Hematopoietic multipotent progenitor cell (in vitro differentiated cells): ENCODE measurements around the gene CAPN10. TPM values are rescaled to one million over a fixed set of nuclear protein-coding genes. Genes with fewer than 3 reads are reported as not detected.
A peak's percentile ranks its signal among the peaks of the same experiment; 100 is the strongest.

Source experiments
- DNase-seq, 3 donors: peaks; one replicate each; pipeline ENCODE4 v3.0.0-alpha.2; 2011 to 2015; ENCODE audit warnings: low read depth in 2 of 3, low spot score in 2 of 3
- total RNA-seq: library from RNA; depleted of rRNA; stranded (reverse); fragments of >200 nt; gene quantifications from one replicate; pipeline ENCODE4 v1.2.3, GENCODE V29; 2012

The CAPN10 gene
- total RNA-seq, 1 donor, result 36.6 TPM

DNA sequence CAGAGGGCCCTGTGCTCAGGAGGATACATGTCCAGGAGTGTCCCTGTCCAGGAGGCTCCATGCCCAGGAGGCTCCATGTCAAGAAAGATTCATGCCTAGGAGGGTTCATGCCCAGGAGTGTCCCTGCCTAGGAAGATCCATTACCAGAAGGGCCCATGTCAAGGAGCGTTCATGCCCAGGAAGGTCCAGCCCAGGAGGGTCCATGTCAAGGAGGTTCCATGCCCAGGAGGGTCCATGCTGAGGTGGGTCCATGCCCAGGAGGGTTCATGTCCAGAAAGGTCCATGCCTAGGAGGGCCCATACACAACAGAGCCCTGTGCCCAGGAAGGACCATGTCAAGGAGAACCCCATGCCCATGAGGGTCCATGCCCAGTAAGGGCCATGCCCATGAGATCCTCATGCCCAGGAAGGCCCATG is 45.8 kb downstream of the CAPN10 start:
- no peak for DNase-seq

DNA sequence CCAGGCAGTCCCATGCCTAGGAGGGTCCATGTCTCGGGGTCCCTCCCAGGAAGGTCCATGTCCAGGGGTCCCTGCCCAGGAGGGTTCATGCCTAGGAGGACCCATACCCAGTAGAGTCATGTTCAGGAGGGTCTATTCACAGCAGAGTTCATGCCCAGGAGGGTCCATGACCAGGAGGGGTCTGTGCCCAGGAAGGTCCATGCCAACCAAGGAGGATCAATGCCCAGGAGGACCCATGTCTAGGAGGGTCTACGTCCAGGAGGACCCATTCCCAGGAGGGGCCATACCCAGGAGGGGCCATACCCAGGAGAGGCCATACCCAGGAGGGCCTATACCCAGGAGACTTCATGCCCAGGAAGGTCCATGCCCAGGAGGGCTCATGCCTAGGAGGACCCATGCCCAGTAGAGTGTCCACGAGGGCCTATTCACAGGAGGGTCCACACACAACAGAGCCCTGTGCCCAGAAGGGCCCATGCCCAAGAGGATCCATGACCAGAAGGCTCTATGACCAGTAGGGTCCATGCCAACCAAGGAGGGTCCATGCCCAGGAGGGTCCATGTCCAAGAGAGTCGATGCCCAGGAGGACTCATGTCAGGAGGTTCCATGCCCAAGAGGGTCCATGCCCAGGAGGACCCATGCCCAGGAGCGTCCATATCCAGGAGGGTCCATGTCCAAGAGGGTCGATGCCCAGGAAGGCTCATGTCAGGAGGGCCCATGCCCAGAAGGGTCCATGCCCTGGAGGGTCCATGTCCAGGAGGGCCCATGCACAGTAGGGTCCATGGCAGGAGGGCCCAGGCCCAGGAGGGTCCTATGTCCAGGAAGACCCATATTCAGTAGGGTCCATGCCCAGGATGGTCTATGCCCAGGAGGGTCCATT is 48.8 kb downstream of the CAPN10 start:
- DNase-seq, result no peak

DNA sequence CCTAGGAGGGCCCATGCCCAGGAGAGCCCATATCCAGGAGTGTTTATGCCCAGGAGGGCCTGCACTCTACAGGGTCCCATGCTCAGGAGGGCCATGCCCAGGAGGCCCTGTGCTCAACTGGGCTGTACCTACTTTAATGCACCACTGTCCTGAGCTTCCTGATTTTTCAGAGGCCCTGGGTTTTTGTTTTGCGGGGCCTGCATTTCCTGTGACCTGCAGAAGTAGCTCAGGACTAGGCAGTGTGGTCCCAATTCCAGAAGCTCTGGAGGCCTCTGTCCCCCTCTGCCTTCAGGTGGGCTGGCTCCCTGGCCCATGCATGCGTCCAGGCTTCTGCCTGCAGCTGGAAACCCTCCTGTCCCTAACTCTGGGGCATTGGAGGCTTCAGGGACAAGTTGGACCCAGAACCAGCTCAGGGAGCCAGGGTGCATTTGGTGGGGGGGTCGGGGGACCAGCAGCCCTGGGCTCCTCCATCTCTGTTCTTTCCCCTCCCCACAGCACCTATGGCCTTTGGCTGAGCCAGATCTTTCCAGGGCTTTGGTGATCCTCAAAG is 49.5 kb downstream of the CAPN10 start:
- no peak for DNase-seq

DNA sequence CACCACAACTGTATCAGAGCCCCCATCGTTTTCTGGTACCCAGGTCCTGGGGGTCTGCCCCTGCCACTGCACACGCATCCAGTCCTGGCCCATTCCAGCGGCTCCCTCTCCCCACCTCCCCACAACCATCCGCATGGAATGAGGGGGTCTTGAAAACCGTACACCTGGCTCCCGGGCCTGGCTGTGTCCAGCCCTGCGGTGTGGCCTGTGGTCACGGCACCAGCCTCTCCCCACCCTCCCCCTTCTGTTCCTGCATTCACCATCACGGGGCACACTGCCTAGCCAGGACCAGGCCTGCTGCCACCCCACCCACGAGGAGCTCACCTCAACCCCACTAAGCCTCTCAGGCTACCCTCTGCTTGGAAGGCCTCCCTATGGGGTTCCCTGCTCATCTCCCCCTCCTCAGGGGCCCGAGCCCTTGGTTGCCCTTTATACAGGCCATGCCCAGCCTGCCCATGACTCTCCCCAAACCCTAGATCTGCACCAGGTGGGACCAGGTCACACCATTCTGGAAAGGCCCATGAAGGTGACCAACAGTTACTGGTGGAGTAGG is 50.1 kb downstream of the CAPN10 start:
- DNase-seq, result no peak

DNA sequence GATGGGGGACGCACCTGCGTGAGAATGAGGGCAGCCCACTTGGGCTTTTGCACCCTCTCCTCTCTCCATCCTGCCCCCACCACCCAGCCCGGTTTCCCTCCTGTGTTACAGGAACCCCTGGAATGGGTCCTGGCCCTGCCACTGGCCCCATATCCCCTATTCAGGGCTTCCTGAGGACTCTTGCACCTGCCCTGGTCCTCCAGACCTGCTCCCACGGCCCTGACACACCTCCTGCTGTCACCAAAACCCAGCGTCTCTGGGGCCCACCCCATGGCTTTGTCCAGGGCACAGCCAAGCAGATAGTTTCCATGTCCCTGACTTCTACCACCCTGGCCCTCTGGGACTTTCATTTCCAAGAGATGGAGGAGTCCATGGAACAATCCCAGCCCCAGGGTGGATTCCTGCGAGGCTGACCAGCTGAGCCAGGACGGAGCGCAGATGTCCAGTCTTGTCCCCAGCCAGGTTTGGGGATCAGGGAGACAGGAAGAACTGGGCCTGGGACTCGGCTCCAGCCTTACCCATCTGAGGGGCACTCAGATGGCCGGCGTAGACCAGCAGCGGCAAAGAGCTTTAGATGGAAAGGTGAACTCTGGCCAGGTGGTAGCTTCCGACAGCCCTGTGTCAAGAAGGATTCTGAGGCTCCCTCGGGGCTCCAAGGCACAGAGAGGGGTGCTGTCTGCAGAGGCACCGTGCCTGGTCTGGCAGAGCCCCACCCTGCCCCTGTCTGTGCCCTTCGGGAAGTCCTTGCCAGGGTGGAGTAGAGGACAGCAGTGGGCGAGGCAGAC is 50.8 kb downstream of the CAPN10 start:
- DNase-seq, result no peak

DNA sequence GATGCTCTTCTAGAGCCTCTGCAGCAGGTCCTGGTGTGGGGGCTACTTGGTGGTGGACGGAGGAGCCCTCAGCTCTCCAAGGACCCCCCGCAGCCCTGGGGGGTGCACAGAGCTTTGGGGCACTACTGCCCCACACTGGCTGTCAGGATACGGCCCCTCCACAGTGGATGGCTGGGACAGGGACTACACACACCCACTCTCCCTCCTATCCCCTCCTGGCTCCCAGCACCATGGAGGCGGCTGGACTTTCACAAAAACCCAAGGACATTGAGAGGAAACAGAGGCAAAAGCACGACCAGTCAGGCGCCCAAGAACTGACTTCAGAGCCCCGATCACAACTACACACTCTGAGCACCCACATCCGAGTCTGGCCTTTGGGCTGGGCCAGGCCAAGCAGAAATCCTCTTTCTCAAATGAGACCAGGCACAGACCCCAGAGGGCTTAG is 51.4 kb downstream of the CAPN10 start:
- no peak for DNase-seq

DNA sequence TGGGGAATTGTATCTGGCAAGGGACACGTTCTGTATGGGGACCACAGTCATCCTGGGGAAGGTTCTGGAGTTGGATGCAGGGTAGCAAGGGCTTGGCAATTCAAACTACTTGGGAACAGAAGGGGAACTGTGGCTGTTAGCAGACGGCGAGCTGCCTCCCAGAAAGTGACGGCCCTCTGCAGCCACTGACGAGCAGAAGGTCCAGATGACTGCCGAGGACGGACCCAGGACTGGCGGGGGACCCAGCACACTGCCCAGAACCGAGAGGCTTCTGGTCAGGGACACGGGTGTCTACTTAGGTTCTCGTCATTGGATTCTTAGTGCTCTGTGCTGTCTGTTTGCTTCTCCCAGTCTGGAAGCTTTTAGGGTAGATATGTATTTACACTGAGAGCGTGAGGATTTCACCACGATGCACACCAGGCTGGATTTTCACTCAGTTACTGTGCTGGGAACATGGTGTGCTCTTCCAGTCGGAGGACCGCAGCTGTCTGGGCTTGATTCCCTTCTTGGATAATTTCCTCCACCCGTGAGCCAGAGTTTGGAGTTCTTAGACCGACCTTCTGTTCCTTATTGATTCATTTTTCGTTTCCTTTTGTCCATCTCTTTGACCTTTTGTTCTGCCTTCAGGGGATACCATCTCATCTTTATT is 52.1 kb downstream of the CAPN10 start:
- DNase-seq, result no peak

DNA sequence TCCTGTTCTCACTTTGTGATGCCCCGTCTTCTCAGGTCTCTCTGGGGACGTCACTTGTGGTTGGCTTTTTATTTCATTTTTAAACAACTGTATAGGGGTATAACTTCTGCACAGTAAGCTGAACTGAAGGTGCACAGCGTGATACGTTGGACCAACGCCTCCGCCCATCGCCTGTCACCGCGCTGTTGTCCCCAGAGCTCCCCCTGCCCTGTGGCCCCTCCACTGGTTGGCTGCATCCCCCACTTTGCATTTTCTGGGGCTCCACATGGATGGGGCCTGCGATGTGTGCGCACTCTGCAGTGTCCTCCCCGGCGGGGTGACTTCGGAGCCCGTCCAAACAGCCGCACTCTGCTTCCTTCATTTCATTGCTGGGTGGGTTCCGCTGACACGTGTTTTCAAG is 53.0 kb downstream of the CAPN10 start:
- DNase-seq, result no peak

DNA sequence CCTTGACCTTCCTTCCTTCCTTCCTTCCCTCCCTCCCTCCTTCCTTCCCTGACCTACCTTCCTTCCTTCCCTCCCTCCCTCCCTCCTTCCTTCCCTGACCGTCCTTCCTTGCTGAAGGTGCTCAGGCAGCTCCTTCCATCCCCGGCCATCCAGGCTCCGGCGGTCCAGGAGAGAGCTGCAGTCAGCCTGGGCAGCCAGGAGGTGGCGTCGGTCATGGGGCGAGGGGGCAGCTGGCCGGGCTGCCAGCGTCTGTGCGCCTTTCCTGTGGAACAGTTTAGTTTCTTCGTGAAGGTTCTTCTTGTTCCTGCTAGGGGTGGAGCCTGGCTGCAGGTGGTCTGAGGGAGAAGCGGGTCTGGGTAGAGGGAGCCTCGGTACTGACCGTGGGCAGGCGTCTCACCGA is 54.4 kb downstream of the CAPN10 start:
- peak in 1 of 3 donors; percentile 36 for DNase-seq

DNA sequence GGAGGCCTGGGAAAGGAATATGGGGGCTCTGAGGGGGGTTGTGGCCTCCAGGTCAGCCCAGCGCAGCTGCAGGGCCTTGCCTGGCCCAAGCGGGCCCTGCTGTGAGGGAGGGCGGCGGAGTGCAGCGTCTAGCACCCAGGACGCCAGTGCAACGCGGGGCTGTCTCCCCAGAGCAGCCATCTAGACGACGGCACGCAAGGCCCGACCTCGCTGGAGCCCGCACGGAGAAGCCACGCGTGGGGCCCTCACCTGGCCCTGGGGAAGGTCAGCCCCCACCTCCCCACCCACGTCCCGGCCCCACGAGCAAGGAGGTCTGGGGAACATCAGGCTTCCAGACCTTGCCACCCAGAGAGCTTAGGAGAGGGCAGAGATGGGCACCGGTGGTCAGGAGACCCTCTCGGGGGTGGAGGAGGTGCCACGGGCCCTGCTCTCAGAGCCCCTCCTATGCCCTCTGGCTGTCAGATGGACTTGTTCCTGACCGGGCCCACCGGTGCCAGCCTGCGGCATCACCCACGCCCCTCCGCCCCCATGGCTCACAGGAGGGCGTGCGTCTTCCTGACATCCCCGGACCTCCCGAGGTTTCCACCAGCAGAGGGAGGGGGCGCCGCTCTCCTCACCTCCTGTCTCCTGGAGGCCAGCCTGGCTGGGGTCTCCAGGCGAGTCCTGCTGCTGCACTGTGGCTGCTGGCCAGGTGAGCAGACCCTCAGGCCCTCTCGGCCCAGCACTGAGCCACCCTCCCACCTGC is 55.7 kb downstream of the CAPN10 start:
- no peak for DNase-seq

DNA sequence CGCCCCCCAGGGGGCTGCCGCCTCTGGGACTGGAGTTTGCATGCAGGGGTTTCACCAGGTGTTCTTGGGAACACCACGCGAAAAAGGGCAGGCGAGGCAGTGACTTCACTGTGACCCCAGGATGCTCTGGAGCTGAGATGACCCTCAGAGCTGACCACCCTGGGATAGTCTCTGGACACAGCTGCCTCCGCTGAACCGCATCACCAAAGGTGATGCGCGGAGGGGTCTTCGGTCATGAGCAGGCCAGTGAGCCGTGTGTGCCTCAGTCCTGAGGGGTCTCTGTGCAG is 56.2 kb downstream of the CAPN10 start:
- DNase-seq, result no peak

DNA sequence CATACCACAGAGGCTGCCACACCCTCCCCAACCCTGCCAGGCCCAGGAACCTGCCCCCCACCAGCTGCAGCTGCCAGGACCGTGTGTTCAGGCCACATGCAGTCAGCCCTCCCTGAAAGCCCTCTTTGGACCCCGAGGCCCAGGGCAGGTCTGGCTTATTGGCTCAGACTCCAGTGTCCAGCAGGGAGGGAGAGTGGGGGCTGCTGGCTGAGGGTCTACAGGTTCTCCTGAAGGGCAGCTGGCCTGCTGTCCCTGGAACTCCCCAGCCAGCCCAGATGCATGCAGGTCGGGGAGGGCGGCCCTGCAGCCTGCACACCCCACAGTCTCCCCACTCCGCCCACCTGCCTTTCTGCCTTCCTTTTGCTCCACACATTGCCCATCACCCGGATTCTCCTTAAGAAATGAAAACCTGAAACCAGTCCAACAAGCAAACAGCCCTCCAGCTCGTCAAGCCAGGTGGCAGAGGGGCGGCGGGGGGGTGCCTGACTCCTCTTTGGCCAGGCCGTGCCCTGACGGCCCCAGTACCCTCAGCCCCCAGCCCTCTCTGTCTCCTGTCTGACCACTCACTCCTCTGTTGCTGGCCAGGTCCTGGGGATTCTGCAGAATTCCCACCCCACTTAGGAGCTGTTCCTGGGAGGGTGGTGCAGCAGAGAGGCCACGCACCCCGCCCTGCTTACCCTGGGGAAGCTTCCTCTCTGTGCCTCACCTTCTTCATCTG is 56.7 kb downstream of the CAPN10 start:
- no peak for DNase-seq

DNA sequence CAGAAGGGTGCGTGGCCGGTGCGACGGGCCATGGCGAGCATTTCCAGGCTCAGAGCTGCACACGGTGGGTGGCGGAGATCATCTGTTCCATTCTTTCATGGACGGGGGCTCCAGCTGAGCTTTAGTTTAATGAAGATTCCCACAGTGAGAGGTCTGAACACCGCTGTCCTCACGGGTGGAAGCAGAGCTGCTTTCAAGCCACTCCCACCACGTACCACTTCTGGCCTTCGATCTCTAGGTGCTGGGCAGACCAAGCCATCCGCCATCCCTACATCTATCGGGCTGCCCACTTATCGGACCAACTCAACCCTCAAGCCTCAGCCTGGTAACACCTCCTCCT is 57.2 kb downstream of the CAPN10 start:
- DNase-seq, result no peak

DNA sequence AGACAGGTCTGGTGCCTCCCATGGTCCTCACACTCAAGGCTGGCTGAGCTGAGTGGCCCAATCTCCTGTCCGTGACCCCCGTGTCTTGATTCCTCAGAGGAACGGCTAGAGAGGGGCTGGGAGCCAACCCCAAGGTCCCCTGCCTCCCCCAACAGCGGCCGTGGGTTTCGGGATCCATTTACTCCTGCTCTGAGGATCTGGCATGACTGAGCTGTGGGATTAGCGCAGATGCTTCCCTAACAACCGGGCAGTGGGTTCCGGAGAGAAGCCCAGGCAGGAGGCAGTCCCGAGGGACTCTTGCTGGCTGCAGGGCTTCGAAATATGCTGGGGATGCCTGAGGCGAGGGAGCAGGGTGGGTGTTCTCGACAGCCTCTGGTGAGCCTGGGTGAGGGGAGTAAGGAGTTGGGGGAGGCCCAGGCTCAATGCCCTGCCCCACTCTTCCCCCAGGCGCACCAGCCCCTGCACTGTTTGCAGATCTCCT is 57.7 kb downstream of the CAPN10 start:
- DNase-seq, result no peak

DNA sequence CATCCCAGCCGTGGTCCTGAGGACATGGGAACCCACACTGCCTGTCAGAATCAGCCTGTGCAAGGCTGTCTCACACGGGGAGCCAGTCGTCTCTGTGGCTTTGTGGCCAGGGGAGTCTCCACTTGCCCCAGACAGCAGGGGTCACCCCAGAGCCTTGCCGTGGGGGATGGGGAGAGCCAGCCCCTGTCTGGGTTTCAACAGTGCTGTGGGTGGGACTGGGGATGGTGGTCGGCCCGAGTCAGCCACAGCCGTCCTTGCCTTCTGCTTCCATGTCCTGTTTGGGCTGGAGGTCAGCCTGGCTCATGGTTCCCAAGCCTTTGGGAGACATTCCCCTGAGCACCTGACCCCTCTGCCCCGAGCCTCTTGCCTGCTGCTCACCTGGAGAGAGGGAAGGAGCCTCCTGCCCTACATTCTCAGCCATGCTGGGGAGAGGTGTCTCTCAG is 58.3 kb downstream of the CAPN10 start:
- no peak for DNase-seq

DNA sequence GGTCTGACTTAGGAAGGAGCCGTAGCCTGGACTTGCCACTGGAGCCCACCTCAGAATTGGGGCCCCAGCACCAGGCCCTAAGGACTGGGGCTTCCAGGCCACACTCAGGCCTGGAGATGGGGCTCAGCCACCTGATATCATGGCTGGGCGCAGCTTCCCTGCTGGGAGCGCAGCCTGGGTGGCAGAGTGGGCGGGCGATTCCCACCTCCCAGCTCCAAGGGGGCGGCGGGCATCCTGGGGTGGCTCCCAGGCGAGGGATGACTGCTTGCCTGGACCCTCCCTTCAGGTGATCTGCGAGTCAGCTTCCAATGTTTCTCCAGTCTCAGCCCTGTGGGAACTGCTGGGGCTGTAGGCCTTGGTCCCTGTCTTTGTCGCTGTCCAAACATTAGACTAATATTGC is 58.8 kb downstream of the CAPN10 start:
- DNase-seq, result no peak

DNA sequence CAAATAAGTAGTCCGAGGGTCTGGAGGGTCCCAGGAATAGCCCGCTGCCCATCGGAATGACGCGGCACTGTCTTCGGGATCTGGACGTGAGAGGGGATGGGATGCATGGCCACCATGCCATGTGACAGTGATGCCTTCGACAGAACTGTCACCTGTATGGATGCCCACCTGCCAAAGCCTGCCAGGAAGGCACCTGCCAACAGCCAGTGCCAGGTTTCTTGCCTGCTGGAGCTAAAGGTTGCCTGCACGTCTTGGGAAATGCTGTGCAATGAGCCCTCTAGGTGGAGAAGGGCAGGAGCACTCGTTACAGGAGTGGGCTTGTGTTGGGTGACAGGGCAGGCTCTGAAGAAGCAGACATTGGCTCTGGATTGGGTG is 59.3 kb downstream of the CAPN10 start:
- no peak for DNase-seq

DNA sequence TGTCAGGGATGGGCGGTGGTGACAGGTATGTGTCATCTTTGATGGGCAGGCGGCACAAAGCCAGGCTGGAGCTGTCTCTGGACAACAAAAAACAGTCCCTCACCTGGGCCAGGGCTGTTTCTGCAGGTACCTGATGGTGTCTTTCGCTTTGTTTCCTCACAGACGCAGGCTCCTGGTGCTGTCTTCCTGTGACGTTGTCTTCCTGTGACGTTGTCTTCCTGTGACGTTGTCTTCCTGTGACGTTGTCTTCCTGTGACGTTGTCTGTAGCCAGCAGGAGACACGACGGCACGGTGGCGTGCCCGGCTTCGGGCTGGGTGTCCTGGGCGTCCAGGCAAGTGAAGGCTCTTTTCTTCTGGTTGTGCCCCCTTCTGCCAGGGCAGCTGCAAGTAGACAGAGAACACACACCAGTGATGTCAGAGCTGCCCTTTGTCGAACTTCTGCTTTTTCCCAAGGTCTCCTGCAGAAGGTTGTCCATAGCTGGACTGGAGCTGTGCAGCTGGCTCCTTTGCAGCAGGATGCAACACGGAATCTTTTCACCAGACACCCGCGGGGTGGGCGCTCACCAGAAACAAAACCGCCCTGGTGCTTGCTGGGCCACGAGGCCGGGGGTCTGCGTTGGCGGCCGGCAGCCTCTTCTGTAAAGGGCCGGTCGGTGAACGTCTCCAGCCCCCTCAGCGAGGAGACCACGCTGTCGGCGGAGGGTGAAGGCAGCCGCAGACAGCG is 59.8 kb downstream of the CAPN10 start:
- peak in 1 of 3 donors; percentile 44 for DNase-seq

DNA sequence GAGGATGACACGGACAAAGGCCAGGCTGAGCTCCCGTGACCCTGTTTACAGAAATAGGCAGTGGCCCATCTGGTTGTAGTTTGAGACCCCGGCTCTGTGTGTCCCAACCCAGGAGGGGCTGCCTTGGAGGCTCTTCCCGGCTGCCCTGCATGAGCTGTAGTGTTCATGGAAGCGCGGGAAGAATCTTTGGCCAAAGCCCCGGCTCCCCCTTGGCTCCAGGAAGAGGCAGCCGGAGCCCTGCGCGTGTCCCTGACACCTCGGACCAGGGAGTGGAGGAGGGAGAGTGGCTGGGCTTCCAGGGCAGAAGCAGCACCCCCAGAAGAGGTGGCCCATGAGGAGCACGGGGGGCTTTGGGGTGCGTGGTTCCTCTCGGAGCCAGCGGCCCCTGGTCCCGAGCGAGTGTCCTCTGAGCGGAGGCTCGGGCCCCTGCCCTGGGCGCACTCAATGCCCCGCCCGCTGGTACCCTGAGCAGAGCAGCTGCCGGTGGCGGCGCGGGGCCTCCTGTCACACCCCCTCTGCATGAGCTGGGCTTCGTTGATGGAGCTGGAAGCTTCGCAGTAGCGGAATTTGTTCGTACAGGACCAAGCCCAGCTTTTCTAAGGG is 60.5 kb downstream of the CAPN10 start:
- no peak for DNase-seq
